Glutamatergic neuron (in vitro differentiated cells): Measurements from ENCODE around the gene HIVEP3. TPM values are rescaled to one million over a fixed set of nuclear protein-coding genes. Genes with fewer than 3 reads are reported as not detected.

ENCODE experiments used
- DNase-seq: peaks from one replicate; pipeline ENCODE4 v3.0.0; 2022
- H3K27ac Mint-ChIP-seq: one replicate; pipeline ENCODE4 v1.8.0; 2020; ENCODE audit warnings: mild to moderate bottlenecking, mixed read lengths, inconsistent platforms; ENCODE audit not compliant: unreplicated experiment
- H3K27me3 Mint-ChIP-seq: one replicate; pipeline ENCODE4 v1.8.0; 2020; ENCODE audit warnings: mild to moderate bottlenecking, moderate library complexity, mixed read lengths, inconsistent platforms; ENCODE audit not compliant: unreplicated experiment
- H3K36me3 Mint-ChIP-seq: one replicate; pipeline ENCODE4 v1.8.0; 2020; ENCODE audit warnings: mild to moderate bottlenecking, mixed read lengths, inconsistent platforms; ENCODE audit not compliant: unreplicated experiment
- H3K4me1 Mint-ChIP-seq: one replicate; pipeline ENCODE4 v1.8.0; 2020; ENCODE audit warnings: mild to moderate bottlenecking, low read depth, mixed read lengths, inconsistent platforms; ENCODE audit not compliant: unreplicated experiment
- H3K4me3 Mint-ChIP-seq: one replicate; pipeline ENCODE4 v1.8.0; 2020; ENCODE audit warnings: mild to moderate bottlenecking, mixed read lengths, inconsistent platforms; ENCODE audit not compliant: unreplicated experiment
- H3K9me3 Mint-ChIP-seq: one replicate; pipeline ENCODE4 v1.8.0; 2020; ENCODE audit warnings: mild to moderate bottlenecking, moderate library complexity, mixed read lengths, inconsistent platforms; ENCODE audit not compliant: unreplicated experiment
- total RNA-seq: library from RNA; stranded (reverse); fragmentation: NEBNext Ultra II Directional; extraction: Animal tissue kit (Norgen Biotek cat#: 25700); gene quantifications from one replicate; pipeline ENCODE4 v1.2.1, GENCODE V29; 2021; ENCODE audit not compliant: unreplicated experiment
- TF ChIP-seq, protein P1 (sequence below): fragments of 200-600 bp; sonication (generic); IDR thresholded peaks from one replicate; pipeline ENCODE4 v1.5.0; 2021; ENCODE audit not compliant: partially characterized antibody, unreplicated experiment

The HIVEP3 gene
- total RNA-seq, 1 donor from 2014 or later, result 15.1 TPM

DNA sequence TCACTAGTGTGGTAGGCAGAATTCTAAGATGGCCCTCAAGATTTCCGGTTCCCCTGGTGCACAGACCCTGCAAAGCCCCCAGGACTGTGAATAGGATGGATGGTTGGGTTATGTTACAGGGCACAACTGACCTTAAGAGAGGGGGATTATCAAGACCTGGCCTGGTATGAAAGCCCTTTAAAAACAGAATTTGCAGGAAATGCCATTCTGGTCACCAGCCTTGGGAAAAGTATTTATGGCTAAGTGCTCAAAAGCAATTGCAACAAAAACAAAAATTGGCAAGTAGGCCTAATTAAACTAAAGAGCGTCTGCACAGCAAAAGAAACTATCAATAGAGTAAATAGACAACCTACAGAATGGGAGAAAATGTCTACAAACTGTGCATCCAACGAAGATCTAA, 289.6 kb downstream of the HIVEP3 start:
- H3K4me1 Mint-ChIP-seq, result peaks cover 15% of the 10 kb centered on the region
- no peak for DNase-seq
- no peaks in the 10 kb centered on the region for H3K36me3 Mint-ChIP-seq
- no peak overlapping the region for H3K4me3 Mint-ChIP-seq
- no peaks in the 10 kb centered on the region for H3K27me3 Mint-ChIP-seq
- TF ChIP-seq, protein P1, sequence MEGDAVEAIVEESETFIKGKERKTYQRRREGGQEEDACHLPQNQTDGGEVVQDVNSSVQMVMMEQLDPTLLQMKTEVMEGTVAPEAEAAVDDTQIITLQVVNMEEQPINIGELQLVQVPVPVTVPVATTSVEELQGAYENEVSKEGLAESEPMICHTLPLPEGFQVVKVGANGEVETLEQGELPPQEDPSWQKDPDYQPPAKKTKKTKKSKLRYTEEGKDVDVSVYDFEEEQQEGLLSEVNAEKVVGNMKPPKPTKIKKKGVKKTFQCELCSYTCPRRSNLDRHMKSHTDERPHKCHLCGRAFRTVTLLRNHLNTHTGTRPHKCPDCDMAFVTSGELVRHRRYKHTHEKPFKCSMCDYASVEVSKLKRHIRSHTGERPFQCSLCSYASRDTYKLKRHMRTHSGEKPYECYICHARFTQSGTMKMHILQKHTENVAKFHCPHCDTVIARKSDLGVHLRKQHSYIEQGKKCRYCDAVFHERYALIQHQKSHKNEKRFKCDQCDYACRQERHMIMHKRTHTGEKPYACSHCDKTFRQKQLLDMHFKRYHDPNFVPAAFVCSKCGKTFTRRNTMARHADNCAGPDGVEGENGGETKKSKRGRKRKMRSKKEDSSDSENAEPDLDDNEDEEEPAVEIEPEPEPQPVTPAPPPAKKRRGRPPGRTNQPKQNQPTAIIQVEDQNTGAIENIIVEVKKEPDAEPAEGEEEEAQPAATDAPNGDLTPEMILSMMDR, result no peak
- no peak overlapping the region for H3K27ac Mint-ChIP-seq
- peaks cover 2% of the 10 kb centered on the region for H3K9me3 Mint-ChIP-seq

DNA sequence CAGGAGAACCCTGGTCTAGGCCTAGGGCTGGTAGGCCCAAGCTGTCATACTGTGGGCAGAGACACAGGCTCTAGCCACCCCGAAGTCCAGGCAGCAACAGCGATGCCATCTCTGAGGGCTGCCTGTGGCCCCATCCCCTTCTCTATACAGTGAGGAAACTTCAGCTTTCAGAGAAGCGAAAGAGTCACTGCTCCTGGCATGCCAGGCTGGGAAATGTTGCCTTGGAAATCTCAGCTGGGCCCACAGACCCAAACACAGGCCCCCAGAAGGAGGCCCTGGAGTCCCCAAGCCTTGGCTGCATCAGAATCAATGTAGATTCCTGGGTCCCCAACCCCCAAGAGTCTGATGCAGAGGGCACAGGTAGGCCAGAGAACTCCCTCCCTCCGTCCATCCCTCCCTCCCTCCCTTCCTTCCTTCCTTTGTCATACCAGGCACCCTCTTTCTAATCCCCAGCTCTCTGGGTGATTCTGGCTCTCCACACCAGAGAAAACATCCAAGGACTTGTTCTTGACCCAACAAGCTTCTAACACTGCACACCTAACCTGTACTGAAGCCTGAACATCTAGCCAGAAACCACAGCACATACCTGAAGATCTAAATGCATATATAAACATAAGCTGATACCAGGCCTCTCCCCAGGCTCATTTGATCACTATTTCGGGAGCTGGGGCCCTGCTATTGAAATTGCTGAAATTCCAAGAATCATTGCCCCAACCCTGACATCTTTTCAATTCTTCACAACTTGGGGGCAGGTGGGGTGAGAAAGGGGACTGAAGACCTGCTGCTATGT, 291.0 kb downstream of the HIVEP3 start:
- TF ChIP-seq, protein P1, result no peak
- H3K27ac Mint-ChIP-seq, result no peak overlapping the region
- no peak for DNase-seq
- H3K4me3 Mint-ChIP-seq, result no peak overlapping the region
- H3K36me3 Mint-ChIP-seq, result no peaks in the 10 kb centered on the region
- H3K27me3 Mint-ChIP-seq, result no peaks in the 10 kb centered on the region
- peaks cover 2% of the 10 kb centered on the region for H3K9me3 Mint-ChIP-seq
- H3K4me1 Mint-ChIP-seq, result peaks cover 16% of the 10 kb centered on the region

- peaks cover 2% of the 10 kb centered on the region for H3K27me3 Mint-ChIP-seq
- peaks cover 22% of the 10 kb centered on the region for H3K4me1 Mint-ChIP-seq
- TF ChIP-seq, protein P1, result no peak
- H3K36me3 Mint-ChIP-seq, result no peaks in the 10 kb centered on the region
- H3K9me3 Mint-ChIP-seq, result no peaks in the 10 kb centered on the region
- no peak overlapping the region for H3K27ac Mint-ChIP-seq
- no peak for DNase-seq
- no peak overlapping the region for H3K4me3 Mint-ChIP-seq
These were observed 291.9 kb downstream of the HIVEP3 start for GRCh38 chr1:41626616-41627375.

DNA sequence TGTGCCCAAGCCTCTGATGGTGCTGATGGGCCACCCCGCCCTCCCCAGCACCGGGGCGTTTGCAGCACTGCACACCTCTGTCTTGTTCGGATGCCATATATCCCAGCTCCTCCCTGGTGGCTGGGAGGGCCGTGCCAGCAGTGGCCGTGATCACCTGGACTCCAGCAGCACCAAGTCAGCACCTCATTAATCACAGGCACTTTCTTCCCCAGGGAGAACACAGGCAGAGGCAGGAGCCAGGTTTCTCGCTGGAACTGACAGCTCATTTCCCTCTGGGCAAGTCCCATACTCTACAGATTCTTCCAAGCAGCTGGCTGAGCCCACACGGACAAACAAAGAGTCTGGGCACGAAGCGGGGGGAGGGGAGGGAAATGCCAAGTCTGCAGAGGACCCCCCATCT, 292.6 kb downstream of the HIVEP3 start:
- TF ChIP-seq, protein P1, result no peak
- Mint-ChIP-seq H3K36me3 (no peaks in the 10 kb centered on the region), H3K4me3 (no peak overlapping the region), H3K4me1 (peaks cover 24% of the 10 kb centered on the region), H3K27me3 (peaks cover 5% of the 10 kb centered on the region), H3K27ac (no peak overlapping the region), H3K9me3 (no peaks in the 10 kb centered on the region)
- DNase-seq, result no peak

DNA sequence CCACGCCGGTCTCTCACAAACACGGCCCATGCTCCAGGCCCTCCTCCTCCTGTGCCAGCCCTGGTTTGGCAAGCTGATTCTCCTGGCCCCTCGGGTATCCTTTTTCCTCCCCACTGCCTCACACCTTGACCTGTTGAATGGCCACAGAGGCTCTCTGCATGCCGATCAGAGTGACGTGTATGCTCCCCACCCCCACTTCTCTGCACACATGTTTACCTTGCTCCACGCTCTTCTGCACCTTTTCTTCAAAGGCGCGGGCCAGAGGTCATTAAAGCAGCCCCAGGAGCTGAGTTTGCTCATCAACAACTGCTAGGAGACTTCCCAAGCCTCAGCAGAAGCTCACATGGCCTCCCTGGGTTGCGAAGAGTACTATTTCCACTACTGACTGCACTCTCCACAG, 295.0 kb downstream of the HIVEP3 start:
- Mint-ChIP-seq H3K27ac (no peak overlapping the region), H3K9me3 (peaks cover 4% of the 10 kb centered on the region), H3K27me3 (peaks cover 9% of the 10 kb centered on the region), H3K4me1 (peaks cover 40% of the 10 kb centered on the region), H3K36me3 (no peaks in the 10 kb centered on the region), H3K4me3 (no peak overlapping the region)
- TF ChIP-seq, protein P1, result no peak
- no peak for DNase-seq
